ENCODE data around the gene TTYH2. TPM values are rescaled to one million over a fixed set of nuclear protein-coding genes. Genes with fewer than 3 reads are reported as not detected.

TTYH2 gene
- total RNA-seq, 3 donors from 2014 or later: 4.2 to 5.9 (median 5.6) TPM

DNA sequence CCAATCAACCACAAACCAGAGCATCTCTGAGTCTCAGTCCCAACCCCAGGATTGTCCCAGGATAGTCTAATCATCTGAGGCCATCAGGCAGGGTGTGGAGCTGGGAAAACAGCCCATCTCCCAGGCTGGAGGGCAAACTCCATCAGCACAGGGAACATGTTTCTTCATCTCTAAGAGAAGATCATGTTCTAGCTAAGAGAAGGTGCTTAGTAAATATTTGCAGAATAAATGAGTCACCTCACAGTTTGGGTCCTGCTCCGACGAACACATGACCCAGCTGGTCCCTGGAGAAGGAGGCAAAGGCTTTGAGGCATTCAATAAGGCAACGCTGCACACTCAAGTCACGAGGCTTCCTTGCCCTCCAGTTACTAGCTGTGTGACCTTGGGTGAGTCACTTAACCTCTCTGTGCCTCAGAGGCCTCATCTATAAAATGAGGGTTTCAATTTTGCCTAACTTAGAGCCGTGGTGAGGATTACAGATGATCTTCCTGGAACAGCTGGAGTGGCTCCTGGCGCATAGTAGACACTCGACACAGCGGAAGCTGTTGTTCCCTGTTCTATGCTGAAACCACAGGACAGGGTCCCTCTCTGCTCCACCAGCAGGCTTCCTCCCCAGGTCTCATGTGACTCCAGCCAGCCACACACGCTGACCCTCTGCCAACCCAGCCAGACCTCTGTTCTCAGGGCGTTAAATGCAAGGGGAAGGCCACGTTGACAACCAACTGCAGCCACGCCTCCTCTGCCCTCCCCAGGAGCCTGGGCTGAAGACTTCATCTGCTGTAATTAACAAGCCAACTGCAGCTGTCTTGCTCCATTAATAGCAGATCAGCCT, 20.2 kb upstream of the TTYH2 start:
- peak in 1 of 2 donors; percentile 35 for DNase-seq (ENCODE audit: low spot score in 2 of 2)
- TF ChIP-seq, protein P1, sequence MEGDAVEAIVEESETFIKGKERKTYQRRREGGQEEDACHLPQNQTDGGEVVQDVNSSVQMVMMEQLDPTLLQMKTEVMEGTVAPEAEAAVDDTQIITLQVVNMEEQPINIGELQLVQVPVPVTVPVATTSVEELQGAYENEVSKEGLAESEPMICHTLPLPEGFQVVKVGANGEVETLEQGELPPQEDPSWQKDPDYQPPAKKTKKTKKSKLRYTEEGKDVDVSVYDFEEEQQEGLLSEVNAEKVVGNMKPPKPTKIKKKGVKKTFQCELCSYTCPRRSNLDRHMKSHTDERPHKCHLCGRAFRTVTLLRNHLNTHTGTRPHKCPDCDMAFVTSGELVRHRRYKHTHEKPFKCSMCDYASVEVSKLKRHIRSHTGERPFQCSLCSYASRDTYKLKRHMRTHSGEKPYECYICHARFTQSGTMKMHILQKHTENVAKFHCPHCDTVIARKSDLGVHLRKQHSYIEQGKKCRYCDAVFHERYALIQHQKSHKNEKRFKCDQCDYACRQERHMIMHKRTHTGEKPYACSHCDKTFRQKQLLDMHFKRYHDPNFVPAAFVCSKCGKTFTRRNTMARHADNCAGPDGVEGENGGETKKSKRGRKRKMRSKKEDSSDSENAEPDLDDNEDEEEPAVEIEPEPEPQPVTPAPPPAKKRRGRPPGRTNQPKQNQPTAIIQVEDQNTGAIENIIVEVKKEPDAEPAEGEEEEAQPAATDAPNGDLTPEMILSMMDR (IDR thresholded peaks at IDR 0.05): no peak
- TF ChIP-seq POLR2AphosphoS5 (IDR thresholded peaks at IDR 0.05): peak in 1 of 3 donors; percentile 26
- Histone ChIP-seq H3K27ac (peak overlapping the region in 1 of 2 donors; percentile 25), H3K9me3 (no peaks in the 10 kb centered on the region), H3K27me3 (peaks cover 0 to 29% of the 10 kb centered on the region in 2 donors), H3K4me3 (no peak overlapping the region), H3K36me3 (no peaks in the 10 kb centered on the region), H3K4me1 (no peaks in the 10 kb centered on the region)
- intact Hi-C loops (cut with DNase I; ENCODE audit: low total_unique reads): no loop called here

DNA sequence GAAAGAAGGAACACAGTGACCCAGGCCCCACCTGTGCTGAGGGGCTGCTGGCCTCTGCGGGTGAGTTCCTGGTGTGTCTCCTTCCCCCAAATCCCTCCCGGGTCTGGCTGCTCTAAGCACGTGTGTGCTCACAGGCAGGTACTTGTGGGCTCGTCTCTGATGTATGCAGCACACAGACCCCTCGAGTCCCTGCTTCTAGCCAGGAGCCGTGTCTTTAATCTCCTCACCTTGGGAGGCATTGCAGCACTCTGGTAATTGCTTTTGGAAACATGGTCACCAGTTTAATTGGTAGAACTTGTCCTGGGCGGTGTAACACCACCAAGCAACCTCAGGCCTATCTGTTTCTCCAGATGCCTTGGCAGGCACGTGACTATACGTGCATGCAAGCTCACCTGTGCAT, 18.7 kb upstream of the TTYH2 start:
- H3K4me1 ChIP-seq: no peaks in the 10 kb centered on the region
- no peaks in the 10 kb centered on the region for H3K9me3 ChIP-seq
- H3K27ac ChIP-seq: no peak overlapping the region
- peaks cover 0 to 33% of the 10 kb centered on the region in 2 donors for H3K27me3 ChIP-seq
- H3K4me3 ChIP-seq: no peak overlapping the region
- no peaks in the 10 kb centered on the region for H3K36me3 ChIP-seq
- TF ChIP-seq POLR2AphosphoS5 (IDR thresholded peaks at IDR 0.05): no peak
- TF ChIP-seq POLR2A (IDR thresholded peaks at IDR 0.05): no peak
- TF ChIP-seq, protein P1 (IDR thresholded peaks at IDR 0.05): no peak
- intact Hi-C loops (cut with DNase I; ENCODE audit: low total_unique reads): no loop called here
- no peak for DNase-seq (ENCODE audit: low spot score in 2 of 2)

DNA sequence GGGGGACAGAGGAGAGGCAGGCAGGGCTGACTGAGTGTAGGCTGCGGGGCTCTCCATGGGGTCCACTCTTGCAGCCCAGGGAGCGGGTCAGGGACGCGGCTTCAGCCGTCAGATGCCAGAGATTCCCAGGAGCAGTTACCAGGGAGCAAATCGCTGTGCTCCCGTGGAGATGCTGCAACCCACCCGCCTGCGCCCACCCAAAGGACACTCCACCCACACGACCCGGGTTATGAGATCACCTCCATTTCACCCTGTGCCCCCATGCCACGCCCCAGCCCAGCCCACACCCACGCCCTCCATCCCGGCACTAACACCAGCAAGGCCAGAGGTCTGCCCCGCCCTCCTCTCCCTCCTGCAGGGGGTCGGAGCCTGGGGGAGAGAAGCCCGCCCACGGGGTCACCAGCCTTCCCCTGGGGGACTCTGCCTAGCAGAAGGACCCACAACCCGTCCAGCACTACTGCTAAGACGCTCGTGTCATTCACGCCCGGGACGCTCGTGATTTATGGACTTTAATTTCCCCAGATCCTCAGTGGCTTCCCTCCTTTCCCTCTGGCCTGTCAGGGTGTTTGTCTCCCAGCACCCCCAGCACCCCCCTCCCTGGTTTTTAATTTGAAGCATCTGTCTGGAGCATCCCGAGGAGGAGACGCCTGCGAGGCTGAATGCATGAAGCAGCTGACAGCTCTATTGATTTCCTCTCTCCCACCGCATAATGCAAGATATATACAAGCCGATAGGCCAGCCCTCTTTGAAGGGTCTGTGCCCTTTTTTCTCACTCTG, 16.6 kb upstream of the TTYH2 start:
- DNase-seq (ENCODE audit: low spot score in 2 of 2): no peak
- intact Hi-C loops (cut with DNase I; ENCODE audit: low total_unique reads): no loop called here
- no peaks in the 10 kb centered on the region for H3K9me3 ChIP-seq
- no peaks in the 10 kb centered on the region for H3K4me1 ChIP-seq
- TF ChIP-seq POLR2A (IDR thresholded peaks at IDR 0.05) (no peak), POLR2AphosphoS5 (IDR thresholded peaks at IDR 0.05) (no peak)
- TF ChIP-seq, protein P1 (IDR thresholded peaks at IDR 0.05): no peak
- H3K4me3 ChIP-seq: no peak overlapping the region
- H3K27ac ChIP-seq: no peak overlapping the region
- peaks cover 0 to 51% of the 10 kb centered on the region in 2 donors for H3K27me3 ChIP-seq
- H3K36me3 ChIP-seq: no peaks in the 10 kb centered on the region

DNA sequence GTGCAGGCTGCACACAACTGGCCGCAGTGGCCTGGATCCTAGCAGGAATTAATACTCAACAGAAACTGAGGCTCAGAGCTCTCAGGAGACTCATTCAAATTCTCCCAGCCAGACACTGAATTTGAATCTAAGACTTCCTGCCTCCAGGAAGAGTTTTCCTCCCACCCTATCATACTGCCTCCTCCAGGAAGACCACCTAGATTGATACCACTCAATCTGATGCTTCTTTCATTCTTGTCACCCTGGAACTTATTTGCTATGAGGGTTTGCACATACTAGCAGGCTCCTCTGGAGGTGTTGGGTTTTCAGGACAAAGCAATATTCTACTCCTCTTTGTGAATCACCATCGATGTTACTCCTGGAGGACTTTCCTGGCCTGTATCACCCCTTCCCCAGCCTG, 15.6 kb upstream of the TTYH2 start:
- no peak for DNase-seq (ENCODE audit: low spot score in 2 of 2)

More for the DNA sequence above, 15.6 kb upstream of the TTYH2 start:
- Histone ChIP-seq H3K4me1 (no peaks in the 10 kb centered on the region), H3K27me3 (peaks cover 0 to 51% of the 10 kb centered on the region in 2 donors), H3K4me3 (no peak overlapping the region), H3K36me3 (no peaks in the 10 kb centered on the region), H3K9me3 (no peaks in the 10 kb centered on the region), H3K27ac (no peak overlapping the region)
- TF ChIP-seq POLR2AphosphoS5 (IDR thresholded peaks at IDR 0.05) (no peak), POLR2A (IDR thresholded peaks at IDR 0.05) (no peak)
- TF ChIP-seq, protein P1 (IDR thresholded peaks at IDR 0.05): no peak
- intact Hi-C loops (cut with DNase I; ENCODE audit: low total_unique reads): no loop called here

Measured in breast epithelium (tissue), 4 donors.